MCF 10A (cell line): ENCODE results near the gene KREMEN1. TPM values are rescaled to one million over a fixed set of nuclear protein-coding genes. Genes with fewer than 3 reads are reported as not detected.

Experiments
- BruUV-seq: library from RNA; stranded (reverse); fragments of 400-500 nt; replicated peaks from 2 replicates; lab custom pipeline; 2021; lab: Mats Ljungman, UMichigan
- CTCF ChIA-PET: fragments of 300-600 bp; sonication (Branson Sonifier 250); formaldehyde crosslinking; extraction: SDS; loops from one replicate; lab custom pipeline; 2021; ENCODE audit warnings: antibody characterized with exemption, inconsistent platforms; lab: Yijun Ruan, JAX
- POLR2A ChIA-PET: fragments of 300-600, 350-650 bp; sonication (Branson Sonifier 250); formaldehyde crosslinking; extraction: SDS; loops from one replicate; lab custom pipeline; 2020; ENCODE audit warnings: antibody characterized with exemption, inconsistent platforms; lab: Yijun Ruan, JAX
- DNase-seq: peaks from one replicate; pipeline ENCODE4 v3.0.0-alpha.2; 2018; ENCODE audit not compliant: unreplicated experiment
- H3K27ac Mint-ChIP-seq: one replicate; pipeline ENCODE4 v1.8.0; 2022; ENCODE audit warnings: mild to moderate bottlenecking, low read depth, mixed read lengths; ENCODE audit not compliant: unreplicated experiment
- H3K27me3 Mint-ChIP-seq: one replicate; pipeline ENCODE4 v1.8.0; 2022; ENCODE audit warnings: mixed read lengths; ENCODE audit not compliant: insufficient read depth, unreplicated experiment
- H3K36me3 Mint-ChIP-seq: one replicate; pipeline ENCODE4 v1.8.0; 2022; ENCODE audit warnings: mild to moderate bottlenecking, moderate library complexity, mixed read lengths; ENCODE audit not compliant: insufficient read depth, unreplicated experiment
- H3K4me1 Mint-ChIP-seq: one replicate; pipeline ENCODE4 v1.8.0; 2022; ENCODE audit warnings: mixed read lengths; ENCODE audit not compliant: insufficient read depth, unreplicated experiment
- H3K4me3 Mint-ChIP-seq: one replicate; pipeline ENCODE4 v1.8.0; 2022; ENCODE audit warnings: mild to moderate bottlenecking, moderate library complexity, mixed read lengths; ENCODE audit not compliant: unreplicated experiment
- H3K9me3 Mint-ChIP-seq: one replicate; pipeline ENCODE4 v1.8.0; 2022; ENCODE audit warnings: mixed read lengths; ENCODE audit not compliant: unreplicated experiment
- CTCF ChIP-seq: fragments of 200-600 bp; IDR thresholded peaks from one replicate; pipeline ENCODE4 v1.8.0; 2022; ENCODE audit warnings: antibody characterized with exemption, mild to moderate bottlenecking; ENCODE audit not compliant: unreplicated experiment
- intact Hi-C: fragments of 100-400 bp; cut with micrococcal nuclease; formaldehyde crosslinking; loops from 2 replicates; pipeline ENCODE4 v1.14.1; 2022
- total RNA-seq: library from RNA; stranded (reverse); gene quantifications from 2 replicates; pipeline ENCODE4 v1.2.3, GENCODE V29; 2022

Gene KREMEN1
- total RNA-seq, 1 experiment from 2014 or later, result 3.6 TPM

- H3K27ac Mint-ChIP-seq, result no peak overlapping the region
- H3K36me3 Mint-ChIP-seq, result no peaks in the 10 kb centered on the region
- DNase-seq, result no peak
- no peak overlapping the region for H3K4me3 Mint-ChIP-seq
- BruUV-seq, result no TSS peak
- H3K4me1 Mint-ChIP-seq, result no peaks in the 10 kb centered on the region
- TF ChIP-seq CTCF, result no peak
- peaks cover 21% of the 10 kb centered on the region for H3K27me3 Mint-ChIP-seq
- CTCF ChIA-PET, result no interaction called here
- intact Hi-C loops, result no loop called here
- POLR2A ChIA-PET, result interaction anchor here (0.6 kb wide), 1 partner anchor 337 kb away, joined by 4 read pairs; no protein-coding TSS in a partner anchor
- H3K9me3 Mint-ChIP-seq, result no peaks in the 10 kb centered on the region
These were observed 94.4 kb downstream of the KREMEN1 start for GRCh38 chr22:29167032-29167911.

GRCh38 chr22:29171721-29172120 is 98.9 kb downstream of the KREMEN1 start:
- Mint-ChIP-seq H3K4me3 (no peak overlapping the region), H3K27ac (no peak overlapping the region), H3K9me3 (peaks cover 16% of the 10 kb centered on the region), H3K4me1 (no peaks in the 10 kb centered on the region), H3K36me3 (no peaks in the 10 kb centered on the region), H3K27me3 (peaks cover 24% of the 10 kb centered on the region)
- no TSS peak for BruUV-seq
- intact Hi-C loops, result no loop called here
- POLR2A ChIA-PET, result no interaction called here
- no peak for TF ChIP-seq CTCF
- DNase-seq, result no peak
- CTCF ChIA-PET, result interaction anchor here (0.7 kb wide), 1 partner anchor 476 kb away, joined by 4 read pairs; no protein-coding TSS in a partner anchor

- ChIA-PET POLR2A (no interaction called here), CTCF (interaction anchor here (0.7 kb wide), 1 partner anchor 475 kb away, joined by 4 read pairs; no protein-coding TSS in a partner anchor)
- no peak for DNase-seq
- H3K27ac Mint-ChIP-seq, result no peak overlapping the region
- BruUV-seq, result no TSS peak
- no peak overlapping the region for H3K4me3 Mint-ChIP-seq
- H3K36me3 Mint-ChIP-seq, result no peaks in the 10 kb centered on the region
- intact Hi-C loops, result no loop called here
- peaks cover 16% of the 10 kb centered on the region for H3K9me3 Mint-ChIP-seq
- no peak for TF ChIP-seq CTCF
- H3K27me3 Mint-ChIP-seq, result peaks cover 24% of the 10 kb centered on the region
- H3K4me1 Mint-ChIP-seq, result no peaks in the 10 kb centered on the region
These were observed 99.4 kb downstream of the KREMEN1 start for GRCh38 chr22:29172216-29172615.

- DNase-seq, result no peak
- Mint-ChIP-seq H3K36me3 (no peaks in the 10 kb centered on the region), H3K9me3 (peaks cover 16% of the 10 kb centered on the region), H3K27ac (no peak overlapping the region), H3K4me1 (no peaks in the 10 kb centered on the region), H3K4me3 (no peak overlapping the region), H3K27me3 (peaks cover 27% of the 10 kb centered on the region)
- ChIA-PET POLR2A (no interaction called here), CTCF (interaction anchor here (1.5 kb wide), 1 partner anchor 21 kb away, joined by 10 read pairs; no protein-coding TSS in a partner anchor)
- no peak for TF ChIP-seq CTCF
- no TSS peak for BruUV-seq
- intact Hi-C loops, result no loop called here
These were observed 102.5 kb downstream of the KREMEN1 start for GRCh38 chr22:29175312-29175835.
